ENCODE measurements around the gene FAT3. TPM values are rescaled to one million over a fixed set of nuclear protein-coding genes. Genes with fewer than 3 reads are reported as not detected.

The FAT3 gene
- total RNA-seq, 1 experiment from 2014 or later = 0.02 TPM

- no peak overlapping the region for H3K27ac ChIP-seq (ENCODE audit: low read depth, low read length)
- POLR2A ChIA-PET = no interaction called here
- BruUV-seq (replicated peaks) = no TSS peak
Observed at GRCh38 chr11:92253945-92254344, 29.3 kb downstream of the FAT3 start.

GRCh38 chr11:92257536-92257935, 32.9 kb downstream of the FAT3 start:
- Histone ChIP-seq H3K36me3 (ENCODE audit: control insufficient read depth in 1 of 2, insufficient read depth in 2 of 2, low read length in 2 of 2) (no peaks in the 10 kb centered on the region), H3K79me2 (ENCODE audit: insufficient read depth, low read length) (no peaks in the 10 kb centered on the region), H3K4me1 (ENCODE audit: control insufficient read depth in 1 of 2, insufficient read depth in 2 of 2, low read length in 2 of 2) (no peaks in the 10 kb centered on the region), H3K9me2 (ENCODE audit: insufficient read depth) (no peaks in the 10 kb centered on the region), H3K27me3 (ENCODE audit: insufficient read depth, low read length) (no peaks in the 10 kb centered on the region), H3K9me3 (ENCODE audit: control insufficient read depth in 1 of 2, insufficient read depth in 1 of 2, low read depth in 1 of 2, low read length in 2 of 2) (peaks cover 4 to 18% of the 10 kb centered on the region in 2 experiments; a peak in 2 of 4 replicates), H3K27ac (ENCODE audit: low read depth, low read length) (no peak overlapping the region), H4K20me1 (ENCODE audit: insufficient read depth) (no peaks in the 10 kb centered on the region), H3K9ac (ENCODE audit: low read length) (no peak overlapping the region), H3K4me2 (ENCODE audit: low read length) (no peak overlapping the region), H2AFZ (ENCODE audit: low read depth, low read length, poor library complexity, severe bottlenecking) (no peak overlapping the region), H3K4me3 (replicated peaks in 1 of 2; ENCODE audit: low read depth in 1 of 2, low read length in 2 of 2) (no peak overlapping the region)
- intact Hi-C loops (cut with micrococcal nuclease) = no loop called here
- no TSS peak for BruUV-seq (replicated peaks)
- RAD21 ChIA-PET (ENCODE audit: low non-redundant PET in 1 of 2, low total read pairs in 2 of 2, uncharacterized antibody in 2 of 2, unreplicated experiment in 2 of 2) = no interaction called here
- DNase-seq (ENCODE audit: low read depth, low spot score) = no peak
- ATAC-seq = no peak
- POLR2A ChIA-PET = no interaction called here
- CTCF ChIA-PET = no interaction called here
- TF ChIP-seq SIN3A (IDR thresholded peaks at IDR 0.05; ENCODE audit: low read depth) (no peak), YY1 (IDR thresholded peaks at IDR 0.05; ENCODE audit: extremely low read depth, insufficient replicate concordance, low read depth, low read length) (no peak), CBX3 (IDR thresholded peaks at IDR 0.05; ENCODE audit: low read depth) (no peak), RAD21 (IDR thresholded peaks at IDR 0.05; ENCODE audit: low read depth) (no peak), SRF (IDR thresholded peaks at IDR 0.05; ENCODE audit: low read depth) (no peak), CTCF (IDR thresholded peaks at IDR 0.05 in 2 of 3, conservative IDR thresholded peaks at IDR 0.05 in 1 of 3; ENCODE audit: borderline replicate concordance in 1 of 3, insufficient read depth in 1 of 3, low read depth in 2 of 3, low read length in 2 of 3) (no peak), JUND (IDR thresholded peaks at IDR 0.05) (no peak), ZBTB33 (IDR thresholded peaks at IDR 0.05; ENCODE audit: extremely low read depth, insufficient replicate concordance, low read length) (no peak), CEBPB (IDR thresholded peaks at IDR 0.05; ENCODE audit: low read depth) (no peak), FOSL1 (IDR thresholded peaks at IDR 0.05; ENCODE audit: low read depth) (no peak), TCF7L2 (IDR thresholded peaks at IDR 0.05; ENCODE audit: borderline replicate concordance, extremely low read depth, insufficient read depth, insufficient read length) (no peak), EZH2 (IDR thresholded peaks at IDR 0.05) (no peak), ELF1 (IDR thresholded peaks at IDR 0.05; ENCODE audit: borderline replicate concordance, low read depth) (no peak), POLR2A (IDR thresholded peaks at IDR 0.05; ENCODE audit: borderline replicate concordance, extremely low read depth, insufficient read depth, insufficient read length) (no peak), POLR2AphosphoS5 (IDR thresholded peaks at IDR 0.05; ENCODE audit: low read depth, low read length) (no peak), EZH2phosphoT487 (IDR thresholded peaks at IDR 0.05; ENCODE audit: borderline replicate concordance) (no peak), SP1 (IDR thresholded peaks at IDR 0.05; ENCODE audit: low read depth) (no peak)

More at GRCh38 chr11:92253945-92254344, 29.3 kb downstream of the FAT3 start:
- TF ChIP-seq EZH2 (IDR thresholded peaks at IDR 0.05) (no peak), FOSL1 (IDR thresholded peaks at IDR 0.05; ENCODE audit: low read depth) (no peak)
- intact Hi-C loops (cut with micrococcal nuclease) = no loop called here
- CTCF ChIA-PET = no interaction called here
- no peaks in the 10 kb centered on the region for H3K4me1 ChIP-seq (ENCODE audit: control insufficient read depth in 1 of 2, insufficient read depth in 2 of 2, low read length in 2 of 2)
- no peaks in the 10 kb centered on the region for H3K27me3 ChIP-seq (ENCODE audit: insufficient read depth, low read length)
- no peaks in the 10 kb centered on the region for H3K9me2 ChIP-seq (ENCODE audit: insufficient read depth)
- RAD21 ChIA-PET (ENCODE audit: low non-redundant PET in 1 of 2, low total read pairs in 2 of 2, uncharacterized antibody in 2 of 2, unreplicated experiment in 2 of 2) = no interaction called here
- H3K79me2 ChIP-seq (ENCODE audit: insufficient read depth, low read length) = no peaks in the 10 kb centered on the region
- no peak overlapping the region for H2AFZ ChIP-seq (ENCODE audit: low read depth, low read length, poor library complexity, severe bottlenecking)
- no peak for ATAC-seq
- H3K4me2 ChIP-seq (ENCODE audit: low read length) = no peak overlapping the region
- H4K20me1 ChIP-seq (ENCODE audit: insufficient read depth) = no peaks in the 10 kb centered on the region
- H3K9me3 ChIP-seq (ENCODE audit: control insufficient read depth in 1 of 2, insufficient read depth in 1 of 2, low read depth in 1 of 2, low read length in 2 of 2) = peaks cover 7 to 18% of the 10 kb centered on the region in 2 experiments; a peak in 3 of 4 replicates
- H3K9ac ChIP-seq (ENCODE audit: low read length) = no peak overlapping the region
- DNase-seq (ENCODE audit: low read depth, low spot score) = no peak
- no peak overlapping the region for H3K4me3 ChIP-seq (replicated peaks in 1 of 2; ENCODE audit: low read depth in 1 of 2, low read length in 2 of 2)
- H3K36me3 ChIP-seq (ENCODE audit: control insufficient read depth in 1 of 2, insufficient read depth in 2 of 2, low read length in 2 of 2) = no peaks in the 10 kb centered on the region
